Activated CD8-positive, alpha-beta memory T cell treated with anti-CD3 and anti-CD28 coated beads, Interleukin-2, amount 50 U/mL, for 48 hours (primary cell): ENCODE results near the gene GATM.
"Not testable (repeated sequence)": the region's sequence is repeated elsewhere in the genome, so short reads cannot be mapped to it uniquely, and the experiment has no call there.

Source experiments
- DNase-seq: peaks from one replicate; pipeline ENCODE4 v3.0.0-alpha.2; 2020

The GATM gene

DNA sequence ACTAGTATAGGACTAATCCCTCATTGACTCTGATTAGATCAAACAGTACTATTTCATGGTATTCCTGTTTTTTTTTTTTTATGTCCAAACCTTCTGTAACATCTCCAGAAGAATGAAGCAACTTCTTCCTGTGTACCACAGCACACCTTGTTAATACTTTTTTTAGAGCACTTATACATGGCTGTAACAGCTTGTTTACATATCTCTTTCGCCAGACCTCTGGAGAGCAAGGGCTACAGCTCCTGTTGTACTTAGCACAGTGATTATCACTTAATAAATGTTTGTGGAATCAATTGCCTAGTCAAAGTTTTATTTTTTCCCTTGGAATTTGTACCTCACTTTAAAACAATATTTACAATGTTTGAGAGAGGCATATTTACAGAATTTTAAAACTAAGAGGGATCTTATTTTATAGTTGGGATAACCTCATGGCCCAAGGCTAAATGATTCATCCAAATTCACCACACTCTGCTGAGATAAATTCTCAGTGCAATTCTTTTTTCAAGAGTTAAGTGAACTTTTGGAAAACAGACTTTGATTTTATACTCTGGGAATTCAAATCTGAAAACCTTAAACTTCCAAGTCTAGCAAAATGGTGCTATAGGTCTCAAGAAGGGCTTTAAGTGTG is 9.2 kb upstream of the GATM start:
- DNase-seq, result no peak

DNA sequence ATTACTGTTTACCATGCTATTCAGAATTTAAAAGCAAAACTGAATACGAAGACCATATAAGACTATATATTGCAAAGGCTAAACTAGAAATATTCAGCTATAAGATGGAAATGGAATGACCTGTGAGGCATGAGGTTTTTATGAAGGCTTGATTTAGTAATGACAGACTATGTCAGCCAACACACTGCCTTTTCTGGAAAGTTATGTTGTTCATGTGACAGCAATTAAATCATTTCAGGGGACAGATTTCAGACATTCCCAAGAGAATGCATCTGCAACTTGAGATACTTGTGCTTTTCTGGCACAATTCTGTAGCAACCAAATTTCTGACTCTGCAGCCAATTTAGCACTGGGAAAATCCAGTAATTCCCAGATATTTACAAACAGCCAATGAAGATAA is 8.6 kb upstream of the GATM start:
- no peak for DNase-seq

DNA sequence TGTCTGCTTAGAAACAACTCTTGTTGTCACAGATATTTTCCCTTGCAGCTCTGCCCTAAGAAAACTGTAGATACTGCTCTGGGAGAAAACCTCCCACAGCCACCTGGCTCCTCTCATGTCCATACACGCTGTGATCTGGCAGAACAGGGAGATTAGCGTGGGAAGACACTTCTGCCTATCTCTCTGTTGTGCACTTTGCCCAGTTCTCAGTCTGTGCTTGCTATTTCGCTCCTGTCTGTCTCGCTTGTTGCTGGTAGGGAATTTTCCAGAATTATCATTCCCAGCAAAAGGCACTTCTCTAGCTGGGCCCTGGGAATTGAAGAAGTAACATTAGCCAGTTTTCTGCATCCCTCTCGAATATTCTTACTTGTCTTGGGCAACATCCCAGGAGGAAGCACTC is 8.1 kb upstream of the GATM start:
- no peak for DNase-seq

DNA sequence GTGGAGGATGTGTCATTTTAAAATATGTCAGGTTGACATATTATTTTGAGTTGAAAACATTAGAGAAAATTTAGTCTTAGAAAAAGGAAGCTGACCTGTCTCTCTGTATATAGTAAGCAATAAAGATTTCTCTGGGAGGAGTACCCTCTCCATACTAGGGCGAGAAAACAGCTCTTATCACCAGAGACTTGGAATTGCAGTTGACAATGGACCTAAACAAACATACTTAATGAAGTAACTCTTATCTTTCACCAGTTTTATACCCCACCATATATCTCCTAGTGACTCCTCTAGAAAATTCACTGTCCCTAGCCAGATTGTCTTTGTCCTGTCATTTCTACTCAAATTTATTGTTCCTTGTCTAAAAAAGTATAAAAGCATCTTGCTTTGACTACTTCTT is 7.2 kb upstream of the GATM start:
- DNase-seq, result no peak

DNA sequence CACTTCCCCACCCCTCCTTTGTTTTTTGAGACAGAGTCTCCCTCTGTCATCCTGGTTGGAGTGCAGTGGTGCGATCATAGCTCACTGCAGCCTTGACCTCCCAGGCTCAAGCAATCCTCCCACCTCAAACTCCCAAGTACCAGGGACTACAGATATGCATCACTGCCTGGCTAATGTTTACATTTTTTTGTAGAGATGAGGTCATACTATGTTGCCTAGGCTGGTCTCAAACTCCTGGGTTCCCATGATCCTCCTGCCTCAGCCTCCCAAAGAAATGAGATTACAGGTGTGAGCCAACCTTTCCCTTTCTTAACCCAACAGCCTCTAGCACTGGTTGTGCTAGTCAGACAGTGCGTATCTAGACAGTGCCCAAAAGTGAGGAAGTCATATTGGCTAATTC is 6.4 kb upstream of the GATM start:
- no peak for DNase-seq

DNA sequence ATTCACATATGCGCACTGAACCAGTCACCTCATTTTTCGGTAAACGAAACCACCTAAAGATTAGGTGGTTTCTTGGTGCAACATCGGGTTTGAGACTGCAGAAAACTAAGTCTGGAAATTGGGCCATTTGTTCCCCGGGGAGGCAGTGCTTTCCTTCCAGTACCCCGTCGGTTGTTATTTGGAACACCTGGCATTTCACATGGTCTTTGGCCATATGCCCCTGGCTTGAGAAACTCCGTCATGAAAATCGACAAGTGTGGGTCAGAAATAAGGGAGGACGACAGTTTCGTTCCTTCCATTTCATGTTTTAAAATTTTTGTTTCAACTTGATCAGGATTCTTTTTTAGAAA is 544 bp upstream of the GATM start:
- no peak for DNase-seq

DNA sequence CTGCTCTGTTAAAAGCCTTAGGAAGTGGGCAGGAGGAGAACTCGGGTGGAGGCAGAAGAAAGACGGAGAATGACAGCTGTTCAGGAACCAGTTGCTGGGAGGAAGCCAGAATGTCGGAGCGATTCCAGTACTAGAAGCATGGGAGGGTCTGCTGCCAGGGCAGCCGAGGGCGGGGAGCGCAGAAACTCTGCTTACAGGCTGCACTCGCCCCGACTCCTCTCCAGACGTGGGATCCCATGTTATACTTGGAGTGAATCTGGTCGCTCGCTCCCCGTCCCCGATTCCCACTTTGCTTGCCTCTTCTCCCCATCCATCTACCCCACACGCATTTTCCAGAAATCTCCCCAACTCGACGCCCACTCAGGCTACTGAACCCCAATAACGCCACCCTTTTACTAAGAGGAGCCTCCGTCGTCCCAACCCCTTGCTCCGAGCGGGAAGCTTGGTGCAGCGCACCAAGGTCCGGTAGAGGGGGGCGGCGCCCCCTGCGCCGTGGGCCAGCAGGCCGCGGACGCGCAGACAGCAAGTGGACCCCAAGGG is 665 bp downstream of the GATM start:
- no peak for DNase-seq

DNA sequence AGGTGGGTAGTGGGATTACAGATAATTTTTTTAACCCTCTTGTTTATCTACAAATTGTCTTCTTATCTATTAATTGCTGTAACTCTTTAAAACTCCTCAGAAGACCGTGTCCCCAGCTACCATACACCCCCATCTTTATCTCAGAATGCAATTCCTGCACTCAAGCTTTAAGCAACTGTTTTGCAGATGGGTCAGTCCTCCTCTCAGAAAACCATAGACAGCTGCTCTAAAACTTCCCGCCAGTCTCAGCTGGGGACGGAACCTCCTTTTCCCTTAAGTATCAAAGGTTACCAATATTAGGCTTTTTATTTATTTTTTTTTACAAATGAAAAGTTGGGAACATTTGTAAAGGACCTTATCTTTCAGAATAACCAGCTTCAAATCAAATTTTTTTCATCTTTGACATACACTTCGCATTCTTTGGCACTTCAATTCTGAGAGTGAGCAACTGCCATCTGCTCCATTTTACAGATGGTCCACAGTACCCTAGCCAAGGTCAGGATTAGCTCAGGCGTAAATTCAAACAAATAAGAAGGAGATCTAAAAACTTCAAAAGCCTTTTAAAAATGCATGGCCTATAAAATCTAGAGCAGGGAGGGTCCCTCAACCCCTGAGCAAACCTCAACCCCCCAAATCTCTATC is 1.3 kb downstream of the GATM start:
- DNase-seq, result no peak

DNA sequence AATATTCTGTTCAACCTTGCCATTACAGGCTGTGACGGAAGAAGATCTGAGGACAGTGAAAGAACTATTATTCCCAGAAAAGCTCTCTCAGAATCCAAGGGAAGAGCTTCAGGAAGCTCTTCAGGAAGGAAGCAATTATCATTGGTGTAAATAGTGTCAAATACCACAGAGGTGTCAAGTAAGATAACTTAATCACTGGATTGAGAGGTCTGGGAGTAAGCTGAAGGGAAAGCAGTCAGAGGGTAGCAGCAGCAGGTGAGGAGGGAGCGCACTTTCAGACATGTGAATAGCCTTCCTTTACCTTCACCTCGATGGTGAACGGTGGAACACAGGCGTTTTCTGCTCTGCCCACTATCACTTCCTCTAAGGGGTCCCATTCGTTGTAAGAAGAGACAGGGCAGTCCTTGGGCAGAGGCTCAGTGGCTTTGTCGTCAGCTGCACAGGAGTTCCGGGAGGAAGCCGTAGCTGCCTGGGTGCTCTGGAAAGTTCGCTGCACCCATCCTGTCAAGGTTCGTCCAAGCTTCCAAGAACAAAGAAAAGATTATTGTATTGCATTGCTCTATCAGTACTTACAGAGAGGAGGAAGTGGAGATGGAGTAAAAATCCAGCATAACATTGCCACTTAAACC is 1.9 kb downstream of the GATM start:
- DNase-seq, result no peak

DNA sequence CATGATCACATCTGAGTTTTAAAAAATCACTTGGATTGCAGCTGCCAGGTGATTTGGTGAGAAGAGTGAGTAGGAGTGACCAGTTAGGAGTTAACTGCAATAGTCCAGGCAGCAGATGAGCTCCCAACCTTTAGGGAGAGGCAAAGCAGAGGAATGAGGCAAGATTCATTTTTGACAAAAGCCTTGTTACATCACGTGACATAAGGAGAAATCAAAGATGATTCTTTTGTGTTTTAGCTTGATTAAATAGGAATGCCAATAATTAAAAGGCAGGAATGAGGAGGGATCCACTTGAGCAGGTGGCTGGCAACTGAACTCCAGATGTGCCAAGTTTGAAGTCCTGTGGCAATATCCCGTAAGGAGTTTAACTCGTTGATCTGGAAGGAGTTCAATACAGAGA is 2.5 kb downstream of the GATM start:
- no peak for DNase-seq

DNA sequence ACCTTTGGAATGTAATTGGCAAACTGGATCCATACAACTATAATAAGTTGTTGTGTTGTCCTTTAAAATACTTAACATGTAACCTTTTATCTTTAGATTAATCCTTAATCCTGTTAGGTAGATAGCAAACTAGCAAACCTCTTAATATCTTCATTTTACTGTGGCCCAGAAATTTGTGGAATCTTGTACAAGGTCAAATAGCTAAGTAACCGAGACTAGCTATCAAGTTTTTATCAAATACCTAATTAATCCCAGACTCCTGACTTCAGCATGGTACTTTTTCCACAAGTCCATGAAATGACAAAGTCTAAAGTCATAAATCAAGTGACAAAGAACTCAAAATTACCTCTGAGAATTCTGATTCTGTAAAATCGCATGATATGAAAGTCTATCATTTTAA is 4.4 kb downstream of the GATM start:
- no peak for DNase-seq

DNA sequence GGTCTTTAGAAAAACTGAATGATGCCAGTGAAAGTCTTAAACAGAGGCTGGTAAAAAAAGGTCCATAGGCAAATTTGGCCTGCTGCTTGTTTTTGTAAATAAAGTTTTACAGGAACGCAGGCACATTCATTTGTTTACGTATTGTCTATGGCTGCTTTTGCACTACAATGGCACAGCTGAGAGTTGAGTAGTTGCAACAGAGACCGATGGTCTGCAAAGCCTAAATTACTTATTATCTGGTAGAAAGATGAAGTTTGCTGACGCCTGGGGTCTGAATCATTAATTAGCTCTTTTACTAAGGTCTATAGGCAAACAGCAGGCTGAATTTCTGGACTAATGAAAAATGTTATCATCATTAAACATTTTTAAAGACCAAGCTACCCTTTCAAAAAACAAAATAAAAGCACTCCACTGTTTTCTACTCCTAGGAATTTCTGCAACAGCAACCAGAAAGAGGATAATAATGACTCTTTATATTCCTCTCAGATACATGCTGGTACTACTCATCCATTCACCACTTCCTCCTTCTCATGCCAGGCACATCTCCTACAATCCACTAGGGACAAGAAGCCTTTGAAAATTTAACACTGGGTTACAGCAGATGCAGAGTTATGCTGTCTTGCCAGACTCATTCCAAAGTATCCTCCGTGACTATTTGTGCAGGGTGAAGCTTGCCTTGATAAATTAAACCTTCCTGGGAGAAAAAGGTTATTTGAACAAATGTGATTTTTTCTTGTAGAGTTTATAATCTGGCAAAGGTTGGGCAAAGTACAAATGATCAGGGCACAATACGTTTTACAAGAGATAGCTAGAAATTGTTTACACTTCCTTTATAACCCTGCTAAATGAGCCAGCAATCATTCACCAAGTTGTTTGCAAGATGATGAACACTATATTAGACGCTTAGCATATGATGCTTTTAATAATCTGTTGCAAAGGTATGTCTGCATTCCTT is 6.0 kb downstream of the GATM start:
- no peak for DNase-seq

DNA sequence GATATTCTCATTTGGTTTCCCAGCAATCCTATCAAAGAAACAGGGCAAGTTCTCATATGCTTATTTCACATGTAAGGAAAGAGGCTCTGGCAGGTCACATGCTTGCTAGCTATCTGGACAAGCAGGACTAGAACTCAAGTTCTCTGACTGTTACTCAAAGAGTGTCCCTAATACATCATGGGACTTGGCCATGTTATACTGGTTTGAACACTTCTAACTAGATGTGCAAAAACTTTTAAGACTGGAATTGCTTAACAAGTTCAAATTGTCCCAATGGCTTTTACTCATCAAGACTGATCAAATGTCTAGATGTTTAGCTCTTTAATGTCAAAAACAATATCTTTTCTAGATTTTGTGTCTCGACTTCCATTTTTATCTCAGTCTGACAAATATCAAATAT is 6.8 kb downstream of the GATM start:
- no peak for DNase-seq

DNA sequence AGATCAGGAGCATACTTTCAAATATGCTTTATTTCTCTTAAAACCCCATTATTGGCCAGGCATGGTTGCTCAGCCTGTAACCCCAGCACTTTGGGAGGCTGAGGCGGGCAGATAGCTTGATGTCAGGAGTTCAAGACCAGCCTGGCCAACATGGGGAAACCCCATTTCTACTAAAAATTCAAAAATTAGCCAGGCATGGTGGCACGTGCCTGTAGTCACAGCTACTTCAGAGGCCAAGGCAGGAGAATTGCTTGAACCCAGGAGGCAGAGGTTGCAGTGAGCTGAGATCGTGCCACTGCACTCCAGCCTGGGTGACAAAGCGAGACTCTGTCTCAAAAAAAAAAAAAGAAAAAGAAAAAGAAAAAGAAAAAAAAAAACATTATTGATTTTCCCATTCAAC is 8.3 kb downstream of the GATM start:
- DNase-seq, result not testable (repeated sequence)

DNA sequence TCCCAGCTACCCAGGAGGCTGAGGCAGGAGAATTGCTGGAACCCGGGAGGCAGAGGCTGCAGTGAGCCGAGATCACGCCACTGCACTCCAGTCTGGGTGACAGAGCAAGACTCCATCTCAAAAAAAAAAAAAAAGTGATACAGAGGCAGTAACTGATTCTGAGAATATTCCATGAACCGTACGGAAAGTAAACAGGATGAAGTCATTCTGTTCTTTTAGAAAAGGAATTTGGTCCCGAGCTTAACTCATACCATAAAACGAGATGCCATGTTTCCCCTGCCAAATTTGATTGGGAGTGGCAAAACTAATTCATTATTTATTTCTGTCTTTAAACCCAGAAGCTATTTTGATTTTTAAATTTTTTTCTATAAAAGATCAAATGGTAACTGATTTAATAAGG is 11.1 kb downstream of the GATM start:
- DNase-seq, result not testable (repeated sequence)

DNA sequence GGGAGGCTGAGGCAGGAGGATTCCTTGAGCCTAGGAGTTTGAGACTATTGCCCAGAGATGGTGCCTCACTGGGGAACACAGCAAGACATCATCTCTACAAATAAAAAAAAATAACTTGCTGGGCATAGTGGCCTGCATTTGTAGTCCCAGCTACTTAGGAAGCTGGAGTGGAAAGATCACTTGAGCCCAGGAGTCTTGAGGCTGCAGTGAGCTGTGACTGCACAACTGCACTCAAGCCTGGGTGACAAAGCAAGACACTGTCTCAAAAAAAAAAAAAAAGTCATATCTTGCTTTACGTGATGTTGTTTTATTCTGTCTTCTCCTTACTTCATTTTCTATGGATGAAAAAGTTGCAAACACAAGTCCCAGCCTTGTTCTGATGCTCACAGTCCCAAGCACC is 14.1 kb downstream of the GATM start:
- DNase-seq, result no peak

DNA sequence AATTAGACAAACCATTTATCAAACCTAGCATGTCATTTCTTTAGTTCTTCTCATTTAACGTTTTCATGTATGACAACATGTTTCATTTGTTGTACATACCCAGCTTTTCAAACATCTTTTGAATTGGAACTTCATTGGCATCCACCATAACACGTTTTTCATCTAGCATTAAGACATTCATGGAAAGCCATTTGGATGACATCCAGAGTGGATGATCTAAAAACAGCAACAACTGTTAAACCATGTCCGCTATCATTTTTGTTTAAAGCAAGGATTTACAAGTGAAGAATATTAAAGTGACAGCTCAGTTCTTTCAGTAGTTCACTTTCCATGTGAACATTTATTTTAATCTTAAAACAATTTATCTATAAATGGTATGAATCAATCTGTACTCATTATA is 14.5 kb downstream of the GATM start:
- no peak for DNase-seq

DNA sequence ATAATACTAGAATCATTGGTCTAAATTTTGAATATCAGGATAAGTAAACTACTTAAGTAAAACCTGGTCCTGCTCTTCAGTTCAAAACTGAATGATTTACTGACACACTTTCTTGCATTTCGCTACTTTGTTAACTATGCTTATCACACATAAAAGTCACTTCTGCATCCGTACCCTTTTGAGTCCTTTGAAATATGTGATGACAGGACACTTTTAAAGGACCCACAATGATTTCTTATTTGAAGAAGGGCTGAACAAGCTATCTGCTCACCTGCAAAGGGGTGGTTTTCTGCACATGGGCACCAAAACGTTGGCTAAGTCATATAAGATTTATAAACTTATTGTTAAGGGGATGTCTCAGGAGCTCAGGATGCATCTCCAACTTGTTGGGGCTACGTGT is 15.0 kb downstream of the GATM start:
- DNase-seq, result no peak

DNA sequence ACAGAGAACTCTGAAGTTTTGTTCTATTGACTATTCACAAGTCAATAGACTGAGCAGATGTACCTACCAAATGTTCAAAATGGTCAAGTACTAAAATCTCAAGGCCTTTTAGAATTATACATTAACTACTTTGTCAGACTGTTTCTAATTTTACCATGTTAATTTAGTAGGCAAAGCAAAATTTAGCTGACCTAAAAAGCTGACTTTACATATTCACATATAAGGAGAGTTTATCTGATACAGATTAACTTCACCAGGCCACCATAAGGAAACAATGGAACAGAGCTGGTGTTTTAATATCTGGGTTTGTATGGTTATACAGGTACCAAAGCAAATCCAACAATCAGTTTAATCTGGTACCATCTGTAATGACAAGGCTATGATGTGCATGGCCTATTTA is 15.9 kb downstream of the GATM start:
- no peak for DNase-seq

DNA sequence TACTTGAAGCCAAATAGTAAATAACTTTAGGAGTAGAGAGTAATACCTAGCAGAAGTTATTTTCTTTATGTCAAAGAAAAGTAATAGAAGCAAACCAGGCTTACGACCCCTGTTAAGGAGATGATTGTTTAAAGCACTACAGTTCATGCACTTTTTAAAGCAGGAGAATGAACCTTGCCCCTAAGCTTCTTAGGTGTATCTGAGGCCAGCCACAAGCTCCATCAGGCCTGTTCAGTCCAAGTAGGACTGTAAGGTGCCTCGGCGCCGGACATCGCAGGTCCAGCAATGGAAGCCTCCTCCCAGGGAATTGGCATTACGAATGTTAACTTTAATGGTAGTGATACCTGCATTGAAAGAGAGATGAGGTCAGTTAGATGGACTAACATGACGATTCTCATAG is 16.5 kb downstream of the GATM start:
- DNase-seq, result no peak

DNA sequence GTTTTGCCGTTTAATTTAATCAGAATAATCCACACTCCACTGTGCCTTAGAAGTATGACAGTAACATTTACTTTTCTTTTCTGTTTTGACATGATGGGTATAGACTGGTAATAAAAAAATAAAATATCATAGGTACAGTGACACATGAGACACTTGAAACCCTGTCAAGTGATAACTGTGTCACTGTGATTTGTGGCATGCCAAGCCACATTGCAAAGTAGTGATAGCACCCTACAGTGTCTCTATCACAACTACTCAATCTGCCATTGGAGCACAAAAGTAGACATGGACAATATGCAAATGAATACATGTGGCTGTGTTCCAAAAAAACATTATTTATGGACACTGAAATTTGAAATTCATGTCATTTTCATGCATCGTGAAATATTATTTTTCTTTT is 22.5 kb downstream of the GATM start:
- DNase-seq, result no peak

DNA sequence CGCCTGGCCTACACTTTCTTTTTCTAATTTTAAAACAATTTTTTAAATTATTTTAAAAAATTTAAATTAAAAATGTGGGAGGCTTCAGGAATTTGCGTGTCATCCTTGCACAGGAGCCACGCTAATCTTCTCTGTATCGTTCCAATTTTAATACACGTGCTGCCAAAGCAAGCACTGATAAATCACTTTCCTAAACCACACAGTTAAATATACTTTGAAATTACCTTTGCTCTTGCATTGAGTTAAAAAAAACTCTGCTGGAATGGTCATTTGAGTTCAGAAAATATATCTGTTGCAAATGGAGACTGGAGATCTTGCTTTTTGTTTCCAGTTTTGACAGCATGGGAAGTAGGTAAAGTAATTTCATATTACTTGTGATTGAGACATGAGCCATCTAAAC is 23.6 kb downstream of the GATM start:
- no peak for DNase-seq

DNA sequence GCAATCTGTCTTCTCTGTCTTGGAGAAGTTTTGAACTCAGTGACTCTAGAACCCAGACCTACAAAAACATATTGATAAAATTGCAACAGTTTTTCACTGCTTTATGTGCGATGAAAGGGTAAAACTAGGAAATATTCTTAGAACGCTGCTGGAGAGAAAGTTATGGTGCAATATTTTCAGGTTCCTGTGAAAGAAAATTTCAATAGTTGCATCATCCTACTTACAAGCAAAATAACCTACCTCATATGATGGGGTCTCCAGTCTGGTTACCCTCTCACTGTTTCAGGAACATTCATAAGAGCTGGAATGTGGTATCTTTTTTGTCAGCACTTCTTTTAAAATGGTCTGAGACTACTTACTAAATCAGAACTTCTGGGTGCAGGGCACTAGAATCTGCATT is 27.1 kb downstream of the GATM start:
- DNase-seq, result no peak

DNA sequence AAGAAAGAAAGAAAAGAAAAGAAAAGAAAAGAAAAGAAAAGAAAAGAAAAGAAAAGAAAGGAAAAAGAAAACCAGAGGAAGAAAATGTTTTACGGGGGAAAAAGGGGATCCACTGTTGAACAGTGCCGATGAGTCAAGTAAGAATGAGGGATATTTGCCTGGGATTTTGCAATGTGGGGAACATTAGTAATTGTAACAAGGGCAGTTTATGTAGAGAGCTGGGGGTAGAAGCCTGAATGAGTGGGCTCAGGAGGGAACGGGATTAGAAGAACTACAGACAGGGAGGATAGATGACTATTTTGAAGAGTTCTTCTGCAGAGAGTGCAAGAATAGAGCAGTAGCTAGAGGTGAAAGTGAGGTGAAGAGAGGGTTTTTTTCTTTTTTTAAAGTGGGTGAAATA is 28.7 kb downstream of the GATM start:
- DNase-seq, result no peak
